ENCODE measurements around the gene TCF4.

Gene TCF4

DNA sequence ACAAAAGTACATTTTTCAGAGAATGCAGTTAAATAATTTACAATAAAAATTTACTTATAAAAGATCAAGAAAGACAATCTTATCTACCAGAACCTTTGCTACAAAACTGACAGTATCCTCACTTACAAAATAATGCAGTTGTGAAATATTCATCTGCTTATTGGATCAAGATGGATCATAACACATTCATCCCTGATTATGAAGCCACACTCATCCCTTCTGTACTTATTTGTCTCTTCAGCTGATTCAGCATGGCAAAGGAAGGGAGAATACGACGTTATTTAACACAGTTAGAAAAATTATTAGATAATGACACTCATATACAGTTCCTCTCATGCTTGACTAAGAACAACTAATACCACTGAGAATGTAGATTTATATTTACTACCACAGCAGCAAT is 46.4 kb downstream of the TCF4 start:
- DNase-seq: no peak

- DNase-seq: peak; percentile 8
Observed at GRCh38 chr18:55539240-55539639, 48.8 kb downstream of the TCF4 start.

DNA sequence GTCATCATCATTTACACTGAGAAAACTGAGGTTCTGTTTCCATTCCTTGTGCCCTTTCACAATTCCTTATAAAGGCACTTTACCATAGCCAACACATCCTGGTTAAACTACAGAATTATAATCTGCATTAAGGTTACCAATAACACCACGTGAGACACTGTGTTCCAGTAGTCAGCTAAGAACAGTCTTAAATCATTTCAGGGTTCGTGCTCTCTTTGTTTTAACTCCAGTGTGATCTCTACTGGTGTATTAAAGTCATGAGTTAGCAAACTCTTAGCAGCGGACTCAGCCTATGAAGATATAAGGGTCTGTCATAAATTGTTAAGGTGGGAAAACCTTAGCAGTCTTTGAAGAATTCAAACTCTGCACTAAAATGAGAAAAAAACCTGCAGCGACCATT is 53.0 kb downstream of the TCF4 start:
- no peak for DNase-seq

- no peak for DNase-seq
Observed at GRCh38 chr18:55534547-55534946, 53.4 kb downstream of the TCF4 start.

GRCh38 chr18:55530166-55530565 is 57.8 kb downstream of the TCF4 start:
- DNase-seq: no peak

- DNase-seq: no peak
Observed at GRCh38 chr18:55529581-55529980, 58.4 kb downstream of the TCF4 start.

- no peak for DNase-seq
Observed at GRCh38 chr18:55525845-55526244, 62.1 kb downstream of the TCF4 start.

DNA sequence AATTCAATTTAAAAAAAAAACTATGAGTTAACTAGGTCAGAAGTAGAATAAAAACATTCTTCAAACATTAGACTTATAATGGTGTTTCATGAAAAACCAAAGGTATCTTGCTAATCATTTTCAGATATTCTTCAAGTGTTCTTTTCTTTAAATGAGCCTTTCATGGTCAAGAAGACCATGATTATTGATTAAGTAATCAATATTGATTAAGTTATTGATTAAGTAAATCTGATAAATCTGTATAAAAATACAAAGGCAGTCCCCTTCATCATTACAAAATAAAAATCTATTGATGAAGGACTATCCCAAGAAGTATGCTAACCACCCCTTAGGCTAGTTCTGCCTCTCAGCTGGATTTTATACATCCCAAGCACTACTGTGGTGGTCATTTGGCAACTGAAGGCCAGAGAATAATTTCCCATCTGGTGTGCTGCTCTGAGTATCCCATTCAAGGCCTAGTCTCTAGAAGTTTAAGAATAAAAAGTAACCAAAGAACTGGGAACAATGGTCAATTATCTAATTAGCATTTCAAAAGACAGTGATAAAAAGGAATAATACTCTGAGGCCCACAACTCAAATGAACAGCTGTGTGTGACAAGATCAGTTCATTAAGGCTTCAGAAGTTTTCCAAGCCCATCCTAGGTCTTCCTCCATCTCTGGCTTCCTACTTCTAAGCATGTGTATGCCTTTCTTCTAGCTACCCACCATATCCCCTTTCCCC is 63.5 kb downstream of the TCF4 start:
- DNase-seq: no peak

DNA sequence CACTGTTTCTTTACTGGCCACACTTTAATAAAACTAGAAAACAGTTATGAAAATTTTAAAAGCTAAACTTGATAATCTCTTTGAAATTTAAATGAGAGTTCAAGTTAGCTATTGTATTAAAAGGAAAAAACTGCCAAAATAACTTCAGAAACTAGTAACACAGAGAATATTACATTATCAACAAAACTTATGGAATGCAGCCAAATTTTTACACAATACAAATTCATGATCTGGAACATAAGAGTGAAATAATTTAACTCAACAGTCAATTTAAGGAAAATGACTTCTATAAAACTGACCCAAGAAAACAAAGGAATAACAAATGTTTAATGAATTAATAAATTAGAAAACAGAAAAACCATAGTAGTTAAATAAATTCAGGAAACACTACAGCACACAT is 65.0 kb downstream of the TCF4 start:
- no peak for DNase-seq

- DNase-seq: peak; percentile 74
Observed at GRCh38 chr18:55522011-55522410, 66.0 kb downstream of the TCF4 start.

- DNase-seq: peak; percentile 14
Observed at GRCh38 chr18:55517055-55517454, 70.9 kb downstream of the TCF4 start.

DNA sequence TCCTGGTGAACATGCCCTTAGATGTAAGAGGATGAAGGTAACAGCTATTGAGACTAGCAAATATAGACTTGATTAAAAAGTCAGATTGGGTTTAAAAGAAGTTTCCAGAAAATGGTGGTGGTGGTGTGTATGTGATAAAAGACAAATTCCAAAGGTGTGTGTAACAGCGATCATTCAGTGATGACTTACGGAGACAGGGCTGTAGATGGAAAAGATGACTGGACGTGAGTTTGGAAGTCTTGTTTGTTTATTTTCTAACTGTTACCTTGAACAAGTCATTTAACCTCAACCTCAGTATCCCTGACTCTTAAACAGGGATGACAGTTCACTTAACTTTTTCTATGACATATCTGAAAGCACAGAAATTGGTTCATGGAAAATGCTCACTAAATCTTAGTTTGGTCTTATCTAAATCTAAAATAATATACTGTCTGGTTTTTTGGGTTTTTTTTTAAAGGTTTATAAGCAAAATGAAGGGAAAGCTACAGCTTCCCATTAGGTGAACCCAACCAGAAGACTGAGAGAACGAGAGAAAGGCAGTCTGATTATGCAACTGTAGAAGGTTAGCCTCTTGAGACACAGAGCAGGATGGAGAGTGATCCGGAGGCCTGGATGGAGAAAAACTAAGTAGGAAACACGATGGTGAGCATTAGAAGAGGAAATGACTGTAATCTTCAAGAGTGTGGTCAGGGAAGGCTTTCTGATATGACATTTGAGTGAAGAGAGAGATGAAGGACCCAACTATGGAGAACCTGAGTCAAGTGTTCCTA is 71.9 kb downstream of the TCF4 start:
- DNase-seq: no peak

- no peak for DNase-seq
Observed at GRCh38 chr18:55515214-55515613, 72.8 kb downstream of the TCF4 start.

DNA sequence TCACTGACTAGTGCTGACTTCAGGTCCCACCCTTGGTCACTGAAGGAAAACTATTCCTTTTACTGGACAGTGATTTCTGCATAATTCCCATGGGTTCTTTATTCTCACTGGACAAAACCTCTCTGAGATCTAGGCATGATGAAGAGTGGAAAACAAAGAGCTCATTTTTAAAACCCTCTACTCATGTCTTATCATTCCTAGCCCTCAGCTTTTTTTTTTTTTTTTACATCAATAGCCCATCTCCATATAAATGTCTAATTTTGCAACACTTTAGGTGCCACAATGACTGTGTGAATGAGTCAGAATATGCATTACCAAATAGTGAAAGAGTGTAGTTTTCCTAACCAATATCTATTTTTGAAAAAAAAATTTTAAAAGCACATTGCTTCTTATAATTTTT is 74.8 kb downstream of the TCF4 start:
- no peak for DNase-seq

- DNase-seq: no peak
Observed at GRCh38 chr18:55511277-55511676, 76.7 kb downstream of the TCF4 start.

DNA sequence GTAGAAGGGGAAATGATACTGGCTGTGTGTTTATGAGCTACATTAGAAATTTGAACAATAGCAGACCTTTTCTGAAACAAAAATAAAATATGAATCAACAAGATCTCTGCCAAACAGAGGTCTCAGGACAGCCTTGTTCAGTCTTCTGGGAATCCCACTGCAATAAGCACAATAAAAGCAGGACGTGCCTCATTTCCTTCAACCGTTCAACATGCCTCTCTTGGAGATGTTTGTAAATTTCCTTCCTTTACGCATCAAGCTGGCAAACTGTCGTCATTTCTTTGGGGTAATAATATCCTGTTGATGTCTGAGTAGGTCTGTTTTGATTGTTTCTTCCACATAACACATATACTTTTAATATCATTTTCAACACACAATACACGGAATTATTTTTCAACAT is 77.2 kb downstream of the TCF4 start:
- DNase-seq: no peak

DNA sequence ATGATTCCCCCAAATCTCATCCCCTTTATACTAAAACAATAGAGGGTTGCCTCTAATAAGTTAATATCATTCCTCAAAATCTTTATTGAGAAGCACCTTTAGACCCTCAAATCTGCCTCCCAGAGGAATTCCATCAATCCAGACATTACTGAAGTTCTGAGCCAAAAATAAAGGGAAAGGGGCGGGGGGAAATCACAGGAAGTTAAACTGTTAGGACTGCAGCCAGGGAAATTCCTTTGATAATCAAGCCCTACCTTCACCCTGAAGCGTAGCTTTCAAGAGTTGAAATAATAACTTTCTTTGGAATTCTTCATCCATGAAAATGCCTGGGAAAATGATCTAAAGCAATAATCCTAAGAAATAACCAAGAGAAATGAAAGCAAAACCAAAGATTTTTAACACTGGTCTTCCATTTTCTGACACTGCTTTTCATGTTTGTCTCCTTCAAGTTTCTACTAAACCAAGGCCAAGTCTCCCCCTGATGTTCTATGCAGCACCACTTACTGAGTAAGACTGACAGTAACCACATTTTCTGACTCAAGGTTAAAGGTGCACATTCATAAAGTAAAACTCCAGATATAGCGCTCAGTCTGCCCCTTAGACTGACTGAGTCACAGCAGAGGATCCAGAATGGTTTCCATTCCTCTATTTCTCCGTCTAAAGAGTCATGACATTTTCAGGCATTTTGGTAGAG is 78.2 kb downstream of the TCF4 start:
- no peak for DNase-seq

DNA sequence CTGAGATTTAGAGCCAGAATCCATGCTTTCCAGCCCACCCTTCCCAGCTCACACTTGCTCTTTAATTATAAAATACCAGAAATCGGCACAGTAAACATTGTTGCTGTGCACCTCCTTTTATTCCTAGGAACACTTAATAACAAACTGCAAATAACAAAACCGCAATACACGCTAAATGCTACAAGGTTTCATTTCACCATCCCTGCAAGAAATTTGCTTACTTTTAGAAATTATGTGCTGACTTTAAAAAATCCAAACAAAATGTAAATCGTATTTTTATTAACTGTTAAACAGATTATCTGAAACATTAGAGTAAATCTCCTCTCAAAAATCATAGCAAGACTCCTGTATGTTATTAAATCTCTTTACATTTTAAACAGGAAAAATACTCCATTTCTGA is 79.3 kb downstream of the TCF4 start:
- DNase-seq: no peak

GRCh38 chr18:55506074-55506473 is 81.9 kb downstream of the TCF4 start:
- no peak for DNase-seq

DNA sequence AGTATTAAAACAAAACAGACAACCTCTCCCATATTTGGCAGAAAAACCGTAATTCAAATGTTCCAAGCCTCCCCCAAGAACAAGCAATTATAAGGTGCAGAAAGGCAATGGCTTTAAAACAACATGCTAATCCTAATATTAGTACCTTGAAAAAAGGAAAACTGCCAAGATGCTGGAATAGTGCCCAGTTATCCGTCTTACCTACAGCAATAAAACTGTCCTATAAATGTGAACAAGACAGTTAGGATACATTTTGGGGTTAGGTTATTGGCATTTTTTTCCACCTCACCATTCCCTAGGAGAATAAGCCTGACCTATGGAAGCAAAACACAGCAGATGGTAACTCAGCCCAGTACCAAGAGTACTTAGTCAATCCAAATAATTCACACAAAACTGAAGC is 83.2 kb downstream of the TCF4 start:
- no peak for DNase-seq

GRCh38 chr18:55503167-55503820 is 84.7 kb downstream of the TCF4 start:
- DNase-seq: no peak

DNA sequence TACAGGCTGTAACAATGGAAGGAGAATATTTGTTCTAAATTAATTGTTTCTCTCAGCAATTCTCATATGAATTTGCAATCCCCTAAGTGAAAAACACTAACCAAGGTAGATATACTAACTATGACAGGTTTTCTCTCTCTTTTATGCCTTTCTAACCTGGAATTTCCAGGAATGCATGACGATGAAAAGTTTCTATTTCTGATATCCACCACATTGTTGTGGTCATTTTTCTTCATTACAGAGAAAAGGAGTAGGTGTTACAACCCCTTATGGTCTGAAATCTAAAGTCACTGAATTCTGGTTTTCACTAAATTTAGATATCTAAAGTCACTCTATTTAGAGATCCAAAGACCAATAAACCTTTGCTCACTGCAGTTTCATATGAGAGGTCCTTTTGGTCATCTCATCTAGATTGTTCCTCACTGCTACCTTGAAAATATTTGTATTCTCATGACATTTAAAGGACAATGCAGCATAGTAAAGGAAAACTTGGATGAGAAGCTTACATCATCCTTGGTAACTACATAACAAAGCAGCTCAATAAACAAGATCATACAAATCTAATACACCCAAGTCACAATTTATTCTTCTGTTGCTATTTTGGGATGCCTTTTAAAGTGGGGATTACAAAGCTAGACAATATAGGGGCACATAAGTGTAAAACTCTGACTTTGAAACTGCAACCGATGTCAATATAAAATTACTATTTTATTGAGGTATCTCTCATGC is 85.8 kb downstream of the TCF4 start:
- no peak for DNase-seq

DNA sequence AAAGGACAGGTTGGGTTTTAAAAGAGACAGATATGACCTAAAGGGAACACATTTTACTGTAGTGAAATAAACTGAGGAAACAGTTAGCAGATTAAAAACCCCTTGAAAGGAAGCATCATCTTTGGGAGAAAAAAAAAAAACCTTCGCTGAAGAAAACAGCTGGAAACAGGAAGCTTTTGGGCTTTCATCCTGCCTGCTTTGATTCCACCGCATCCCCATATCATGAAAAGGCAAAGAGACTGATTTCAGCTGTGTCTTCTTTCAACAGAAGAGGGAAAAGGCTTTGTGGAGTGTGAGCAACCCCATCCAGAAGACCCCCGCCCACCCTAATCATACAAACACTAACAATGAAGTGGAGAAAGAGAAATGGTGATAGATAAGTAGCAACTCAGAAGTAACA is 86.4 kb downstream of the TCF4 start:
- DNase-seq: no peak

Data from DMS53 (cell line).